HCT116 (cell line): ENCODE measurements around the gene C10orf90. TPM values are rescaled to one million over a fixed set of nuclear protein-coding genes. Genes with fewer than 3 reads are reported as not detected.

Experiments used
- ATAC-seq: fragments of 200-7000 bp; cut with Tn5 transposase; 2 replicates; pipeline ENCODE4 v1.9.1; 2020; ENCODE audit warnings: mild to moderate bottlenecking, moderate library complexity
- BruUV-seq: library from RNA; stranded (reverse); fragments of 400-500 nt; replicated peaks from 2 replicates; lab custom pipeline; 2021; lab: Mats Ljungman, UMichigan
- CTCF ChIA-PET: fragments of 300-600 bp; sonication (Branson Sonifier 250); formaldehyde crosslinking; loops from one replicate; lab custom pipeline; 2021; ENCODE audit warnings: antibody characterized with exemption; lab: Charles Lee
- POLR2A ChIA-PET: fragments of 300-600, 350-600 bp; sonication (Branson Sonifier 250); formaldehyde crosslinking; loops from one replicate; lab custom pipeline; 2021; ENCODE audit warnings: antibody characterized with exemption; lab: Charles Lee
- RAD21 ChIA-PET, 2 experiments: fragments of 300-600 bp; sonication (Branson Sonifier 250); formaldehyde crosslinking; loops; one replicate each; lab custom pipeline; 2023; ENCODE audit warnings: low total read pairs in 2 of 2; ENCODE audit not compliant: uncharacterized antibody in 2 of 2, unreplicated experiment in 2 of 2, low non-redundant PET in 1 of 2; lab: Charles Lee
- DNase-seq: peaks from one replicate; pipeline ENCODE4 v3.0.0-alpha.2; 2010; ENCODE audit warnings: low read depth, low spot score
- H2AFZ ChIP-seq: fragments of 200-600 bp; shearing (Covaris generic), sonication (generic); 2 replicates; pipeline ENCODE4 v1.6.1; 2017; ENCODE audit warnings: low read depth, mixed run types, mixed read lengths, antibody characterized with exemption, low read length; ENCODE audit not compliant: poor library complexity, severe bottlenecking
- H3K27ac ChIP-seq: 2 replicates; pipeline ENCODE4 v1.5.1; 2012; ENCODE audit warnings: low read depth, low read length
- H3K27me3 ChIP-seq: fragments of 200-600 bp; sonication (generic); 2 replicates; pipeline ENCODE4 v1.6.1; 2016; ENCODE audit warnings: mixed run types, low read length, mixed read lengths; ENCODE audit not compliant: insufficient read depth
- H3K36me3 ChIP-seq, 2 experiments: fragments of 200-500 bp in 1 of 2; fragments of 200-600 bp in 1 of 2; sonication (Bioruptor generic) in 1 of 2; sonication (generic) in 1 of 2; 2 replicates each; pipeline versions ENCODE4 v1.5.1 to v1.6.1; 2014 to 2016; ENCODE audit warnings: low read length in 2 of 2, inconsistent platforms in 1 of 2, mixed read lengths in 1 of 2, mixed run types in 1 of 2; ENCODE audit not compliant: insufficient read depth in 2 of 2, control insufficient read depth in 1 of 2
- H3K4me1 ChIP-seq, 2 experiments: fragments of 200-600 bp in 1 of 2; sonication (generic) in 1 of 2; 2 replicates each; pipeline versions ENCODE4 v1.5.1 to v1.6.1; 2012 to 2017; ENCODE audit warnings: low read length in 2 of 2, inconsistent platforms in 1 of 2, mild to moderate bottlenecking in 1 of 2, mixed read lengths in 1 of 2, mixed run types in 1 of 2, moderate library complexity in 1 of 2; ENCODE audit not compliant: insufficient read depth in 2 of 2, control insufficient read depth in 1 of 2
- H3K4me2 ChIP-seq: fragments of 200-600 bp; sonication (generic); 2 replicates; pipeline ENCODE4 v1.6.1; 2017; ENCODE audit warnings: mixed run types, low read length, mixed read lengths
- H3K4me3 ChIP-seq, 2 experiments: fragments of 200-600 bp in 1 of 2; sonication (generic) in 1 of 2; replicated peaks in 1 of 2; 2 replicates each; pipeline ENCODE4 v1.5.1; 2011 to 2016; ENCODE audit warnings: low read length in 2 of 2, control low read depth in 1 of 2, low read depth in 1 of 2, mild to moderate bottlenecking in 1 of 2, mixed read lengths in 1 of 2, mixed run types in 1 of 2
- H3K79me2 ChIP-seq: fragments of 200-600 bp; sonication (generic); 2 replicates; pipeline ENCODE4 v1.6.1; 2017; ENCODE audit warnings: mild to moderate bottlenecking, mixed run types, low read length, moderate library complexity, mixed read lengths; ENCODE audit not compliant: insufficient read depth
- H3K9ac ChIP-seq: fragments of 200-600 bp; sonication (generic); 2 replicates; pipeline ENCODE4 v1.6.1; 2016; ENCODE audit warnings: low read length, mixed read lengths
- H3K9me2 ChIP-seq: fragments of 200-600 bp; sonication (generic), shearing (Covaris generic); 2 replicates; pipeline ENCODE4 v1.6.1; 2017; ENCODE audit warnings: mixed run types, mild to moderate bottlenecking, moderate library complexity; ENCODE audit not compliant: insufficient read depth
- H3K9me3 ChIP-seq, 2 experiments: fragments of 200-500 bp in 1 of 2; fragments of 200-600 bp in 1 of 2; sonication (Bioruptor generic) in 1 of 2; sonication (generic) in 1 of 2; 2 replicates each; pipeline ENCODE4 v1.6.1; 2014 to 2017; ENCODE audit warnings: low read length in 2 of 2, mixed read lengths in 2 of 2, inconsistent platforms in 1 of 2, low read depth in 1 of 2, mild to moderate bottlenecking in 1 of 2, mixed run types in 1 of 2, moderate library complexity in 1 of 2; ENCODE audit not compliant: control insufficient read depth in 1 of 2, insufficient read depth in 1 of 2
- H4K20me1 ChIP-seq: fragments of 200-600 bp; sonication (generic), shearing (Covaris generic); 2 replicates; pipeline ENCODE4 v1.6.1; 2017; ENCODE audit warnings: mixed run types, mild to moderate bottlenecking, moderate library complexity; ENCODE audit not compliant: insufficient read depth
- CBX3 ChIP-seq: IDR thresholded peaks from 2 replicates; pipeline ENCODE4 v1.6.1; 2012; ENCODE audit warnings: low read depth
- CTCF ChIP-seq, 3 experiments: fragments of 200-600 bp in 1 of 3; sonication (generic) in 1 of 3; IDR thresholded peaks in 2 of 3; conservative IDR thresholded peaks in 1 of 3; 2 replicates each; pipeline ENCODE4 v1.5.1; 2012 to 2017; ENCODE audit warnings: low read depth in 2 of 3, low read length in 2 of 3, antibody characterized with exemption in 1 of 3, borderline replicate concordance in 1 of 3, control low read depth in 1 of 3, mild to moderate bottlenecking in 1 of 3, mixed read lengths in 1 of 3, mixed run types in 1 of 3, moderate library complexity in 1 of 3; ENCODE audit not compliant: insufficient read depth in 1 of 3
- EGR1 ChIP-seq: IDR thresholded peaks from 2 replicates; pipeline ENCODE4 v1.6.1; 2012; ENCODE audit warnings: low read depth
- ELF1 ChIP-seq: IDR thresholded peaks from 2 replicates; pipeline ENCODE4 v1.6.1; 2012; ENCODE audit warnings: low read depth, borderline replicate concordance
- EZH2 ChIP-seq: fragments of 200-600 bp; sonication (generic); IDR thresholded peaks from 2 replicates; pipeline ENCODE4 v1.6.1; 2017; ENCODE audit warnings: antibody characterized with exemption, mixed run types
- FOSL1 ChIP-seq: IDR thresholded peaks from 2 replicates; pipeline ENCODE4 v1.6.1; 2012; ENCODE audit warnings: low read depth
- JUND ChIP-seq: IDR thresholded peaks from 2 replicates; pipeline ENCODE4 v1.6.1; 2012
- POLR2A ChIP-seq: IDR thresholded peaks from 2 replicates; pipeline ENCODE4 v1.7.0; 2011; ENCODE audit warnings: borderline replicate concordance; ENCODE audit not compliant: insufficient read depth, insufficient read length; ENCODE audit errors: extremely low read depth
- POLR2AphosphoS5 ChIP-seq: IDR thresholded peaks from 2 replicates; pipeline ENCODE4 v1.6.1; 2011; ENCODE audit warnings: mild to moderate bottlenecking, low read depth, low read length, moderate library complexity
- RAD21 ChIP-seq: IDR thresholded peaks from 2 replicates; pipeline ENCODE4 v1.6.1; 2012; ENCODE audit warnings: low read depth, mild to moderate bottlenecking
- SIN3A ChIP-seq: IDR thresholded peaks from 2 replicates; pipeline ENCODE4 v1.6.1; 2012; ENCODE audit warnings: low read depth
- SP1 ChIP-seq: IDR thresholded peaks from 2 replicates; pipeline ENCODE4 v1.6.1; 2012; ENCODE audit warnings: low read depth
- SRF ChIP-seq: IDR thresholded peaks from 2 replicates; pipeline ENCODE4 v1.6.1; 2012; ENCODE audit warnings: low read depth
- TCF7L2 ChIP-seq: IDR thresholded peaks from 2 replicates; pipeline ENCODE4 v1.7.0; 2011; ENCODE audit warnings: borderline replicate concordance, inconsistent platforms; ENCODE audit not compliant: insufficient read depth, insufficient read length; ENCODE audit errors: extremely low read depth
- intact Hi-C: fragments of 100-400 bp; cut with micrococcal nuclease; formaldehyde crosslinking; loops from 2 replicates; pipeline ENCODE4 v1.10.0; 2022
- total RNA-seq: library from RNA; stranded (reverse); gene quantifications from one replicate; pipeline ENCODE4 v1.2.1, GENCODE V29; 2021; ENCODE audit not compliant: unreplicated experiment
- TF ChIP-seq, protein P1 (sequence below): IDR thresholded peaks from 2 replicates; pipeline ENCODE4 v1.6.1; 2012; ENCODE audit warnings: low read depth
- TF ChIP-seq, protein P2 (sequence below): IDR thresholded peaks from 2 replicates; pipeline ENCODE4 v1.6.1; 2012

C10orf90 gene
- total RNA-seq, 1 experiment from 2014 or later: not detected

DNA sequence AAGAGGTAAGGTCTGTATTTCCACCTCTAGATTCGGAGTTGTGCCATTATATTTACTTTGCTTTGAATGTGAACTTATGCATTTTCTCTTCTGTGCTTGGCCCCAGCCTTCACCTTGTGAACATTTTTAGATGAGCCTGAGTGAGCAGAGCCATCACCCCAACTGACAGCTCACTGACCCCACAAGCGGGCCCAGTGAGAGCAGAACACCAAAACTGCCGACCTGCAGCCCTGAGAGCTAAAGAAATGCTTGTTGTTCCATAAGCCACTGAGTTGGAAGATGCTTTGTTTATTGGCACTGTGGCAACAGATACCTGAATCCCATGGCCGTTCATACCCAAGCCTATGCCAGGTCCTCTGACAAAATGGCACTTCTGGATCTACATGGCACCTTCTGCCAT lies 37.8 kb downstream of the C10orf90 start:
- POLR2A ChIA-PET: no interaction called here

GRCh38 chr10:126629925-126630624 lies 40.4 kb downstream of the C10orf90 start:
- RAD21 ChIA-PET: no interaction called here
- CTCF ChIA-PET: no interaction called here
- BruUV-seq: no TSS peak
- TF ChIP-seq EGR1 (no peak), ELF1 (no peak), FOSL1 (no peak), SIN3A (no peak), POLR2A (no peak), CBX3 (no peak), POLR2AphosphoS5 (no peak), EZH2 (no peak), SRF (no peak), JUND (no peak), CTCF (IDR thresholded peaks at IDR 0.05 in 2 of 3, conservative IDR thresholded peaks at IDR 0.05 in 1 of 3; ENCODE audit: borderline replicate concordance in 1 of 3, insufficient read depth in 1 of 3, low read depth in 2 of 3, low read length in 2 of 3) (no peak), TCF7L2 (no peak), RAD21 (no peak), SP1 (no peak)
- TF ChIP-seq, protein P1, sequence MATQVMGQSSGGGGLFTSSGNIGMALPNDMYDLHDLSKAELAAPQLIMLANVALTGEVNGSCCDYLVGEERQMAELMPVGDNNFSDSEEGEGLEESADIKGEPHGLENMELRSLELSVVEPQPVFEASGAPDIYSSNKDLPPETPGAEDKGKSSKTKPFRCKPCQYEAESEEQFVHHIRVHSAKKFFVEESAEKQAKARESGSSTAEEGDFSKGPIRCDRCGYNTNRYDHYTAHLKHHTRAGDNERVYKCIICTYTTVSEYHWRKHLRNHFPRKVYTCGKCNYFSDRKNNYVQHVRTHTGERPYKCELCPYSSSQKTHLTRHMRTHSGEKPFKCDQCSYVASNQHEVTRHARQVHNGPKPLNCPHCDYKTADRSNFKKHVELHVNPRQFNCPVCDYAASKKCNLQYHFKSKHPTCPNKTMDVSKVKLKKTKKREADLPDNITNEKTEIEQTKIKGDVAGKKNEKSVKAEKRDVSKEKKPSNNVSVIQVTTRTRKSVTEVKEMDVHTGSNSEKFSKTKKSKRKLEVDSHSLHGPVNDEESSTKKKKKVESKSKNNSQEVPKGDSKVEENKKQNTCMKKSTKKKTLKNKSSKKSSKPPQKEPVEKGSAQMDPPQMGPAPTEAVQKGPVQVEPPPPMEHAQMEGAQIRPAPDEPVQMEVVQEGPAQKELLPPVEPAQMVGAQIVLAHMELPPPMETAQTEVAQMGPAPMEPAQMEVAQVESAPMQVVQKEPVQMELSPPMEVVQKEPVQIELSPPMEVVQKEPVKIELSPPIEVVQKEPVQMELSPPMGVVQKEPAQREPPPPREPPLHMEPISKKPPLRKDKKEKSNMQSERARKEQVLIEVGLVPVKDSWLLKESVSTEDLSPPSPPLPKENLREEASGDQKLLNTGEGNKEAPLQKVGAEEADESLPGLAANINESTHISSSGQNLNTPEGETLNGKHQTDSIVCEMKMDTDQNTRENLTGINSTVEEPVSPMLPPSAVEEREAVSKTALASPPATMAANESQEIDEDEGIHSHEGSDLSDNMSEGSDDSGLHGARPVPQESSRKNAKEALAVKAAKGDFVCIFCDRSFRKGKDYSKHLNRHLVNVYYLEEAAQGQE: no peak
- TF ChIP-seq, protein P2, sequence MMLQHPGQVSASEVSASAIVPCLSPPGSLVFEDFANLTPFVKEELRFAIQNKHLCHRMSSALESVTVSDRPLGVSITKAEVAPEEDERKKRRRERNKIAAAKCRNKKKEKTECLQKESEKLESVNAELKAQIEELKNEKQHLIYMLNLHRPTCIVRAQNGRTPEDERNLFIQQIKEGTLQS: no peak

More for the DNA sequence above, 37.8 kb downstream of the C10orf90 start:
- intact Hi-C loops: no loop called here
- DNase-seq (no peak), ATAC-seq (no peak)
- Histone ChIP-seq H3K4me1 (no peaks in the 10 kb centered on the region), H3K9me3 (no peaks in the 10 kb centered on the region), H3K4me2 (no peak overlapping the region), H3K9me2 (no peaks in the 10 kb centered on the region), H3K27ac (no peak overlapping the region), H3K4me3 (no peak overlapping the region), H4K20me1 (no peaks in the 10 kb centered on the region), H3K27me3 (peaks cover 86% of the 10 kb centered on the region), H2AFZ (no peak overlapping the region), H3K36me3 (no peaks in the 10 kb centered on the region), H3K79me2 (no peaks in the 10 kb centered on the region), H3K9ac (no peak overlapping the region)
- BruUV-seq: no TSS peak
- RAD21 ChIA-PET: no interaction called here
- TF ChIP-seq JUND: no peak
- CTCF ChIA-PET: no interaction called here

More at GRCh38 chr10:126629925-126630624, 40.4 kb downstream of the C10orf90 start:
- Histone ChIP-seq H4K20me1 (no peaks in the 10 kb centered on the region), H3K4me1 (no peaks in the 10 kb centered on the region), H3K27me3 (peaks cover 92% of the 10 kb centered on the region), H3K4me2 (no peak overlapping the region), H3K4me3 (no peak overlapping the region), H3K9ac (no peak overlapping the region), H3K27ac (no peak overlapping the region), H3K9me2 (no peaks in the 10 kb centered on the region), H3K79me2 (no peaks in the 10 kb centered on the region), H2AFZ (no peak overlapping the region), H3K36me3 (no peaks in the 10 kb centered on the region), H3K9me3 (no peaks in the 10 kb centered on the region)
- intact Hi-C loops: no loop called here
- POLR2A ChIA-PET: no interaction called here
- DNase-seq (no peak), ATAC-seq (no peak)
